GM12874 (cell line): ENCODE results near the gene ATRN.

Experiments
- CTCF ChIP-seq: IDR thresholded peaks from 2 replicates; pipeline ENCODE4 v1.5.1; 2011; ENCODE audit warnings: low read depth, mild to moderate bottlenecking, control low read depth, low read length, moderate library complexity; ENCODE audit not compliant: insufficient read depth

The ATRN gene

GRCh38 chr20:3470627-3471396 is at the start of gene ATRN:
Gene ATRN (plus strand): TSS chr20:3471018. CDS start chr20:3471108, 90 bp downstream.
- TF ChIP-seq CTCF: no peak

GRCh38 chr20:3421985-3422384 is 48.8 kb upstream of the ATRN start:
- no peak for TF ChIP-seq CTCF

- no peak for TF ChIP-seq CTCF
These were observed 47.7 kb upstream of the ATRN start for GRCh38 chr20:3423126-3423525.

GRCh38 chr20:3430376-3431069 is 40.3 kb upstream of the ATRN start:
- TF ChIP-seq CTCF: no peak

GRCh38 chr20:3431109-3431508 is 39.7 kb upstream of the ATRN start:
- TF ChIP-seq CTCF: no peak

- TF ChIP-seq CTCF: no peak
These were observed 38.0 kb upstream of the ATRN start for GRCh38 chr20:3432844-3433243.

GRCh38 chr20:3433744-3434143 is 37.1 kb upstream of the ATRN start:
- TF ChIP-seq CTCF: no peak
